Panc1 (cell line): ENCODE measurements around the gene DECR2.

Source experiments
- POLR2AphosphoS5 ChIP-seq: IDR thresholded peaks from 2 replicates; pipeline ENCODE4 v1.6.1; 2012; ENCODE audit warnings: mild to moderate bottlenecking, low read depth, low read length, moderate library complexity
- TF ChIP-seq, protein P1 (sequence below): fragments of 450-650 bp; IDR thresholded peaks from 2 replicates; pipeline ENCODE4 v1.5.1; 2017; ENCODE audit warnings: mild to moderate bottlenecking

GRCh38 chr16:397135-397661 is 4.5 kb upstream of the DECR2 start, which contains the start of gene NME4:
- no peak; the same call in 1 of the 2 replicates for TF ChIP-seq POLR2AphosphoS5
- TF ChIP-seq, protein P1, sequence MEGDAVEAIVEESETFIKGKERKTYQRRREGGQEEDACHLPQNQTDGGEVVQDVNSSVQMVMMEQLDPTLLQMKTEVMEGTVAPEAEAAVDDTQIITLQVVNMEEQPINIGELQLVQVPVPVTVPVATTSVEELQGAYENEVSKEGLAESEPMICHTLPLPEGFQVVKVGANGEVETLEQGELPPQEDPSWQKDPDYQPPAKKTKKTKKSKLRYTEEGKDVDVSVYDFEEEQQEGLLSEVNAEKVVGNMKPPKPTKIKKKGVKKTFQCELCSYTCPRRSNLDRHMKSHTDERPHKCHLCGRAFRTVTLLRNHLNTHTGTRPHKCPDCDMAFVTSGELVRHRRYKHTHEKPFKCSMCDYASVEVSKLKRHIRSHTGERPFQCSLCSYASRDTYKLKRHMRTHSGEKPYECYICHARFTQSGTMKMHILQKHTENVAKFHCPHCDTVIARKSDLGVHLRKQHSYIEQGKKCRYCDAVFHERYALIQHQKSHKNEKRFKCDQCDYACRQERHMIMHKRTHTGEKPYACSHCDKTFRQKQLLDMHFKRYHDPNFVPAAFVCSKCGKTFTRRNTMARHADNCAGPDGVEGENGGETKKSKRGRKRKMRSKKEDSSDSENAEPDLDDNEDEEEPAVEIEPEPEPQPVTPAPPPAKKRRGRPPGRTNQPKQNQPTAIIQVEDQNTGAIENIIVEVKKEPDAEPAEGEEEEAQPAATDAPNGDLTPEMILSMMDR: no peak
